GM19099 (cell line): ENCODE measurements around the gene MYH14.

Experiments used
- POLR2A ChIP-seq: IDR thresholded peaks from 3 replicates; pipeline ENCODE4 v1.6.1; 2011; ENCODE audit warnings: low read depth; ENCODE audit not compliant: insufficient read length; ENCODE audit errors: extremely low read depth

The MYH14 gene

DNA sequence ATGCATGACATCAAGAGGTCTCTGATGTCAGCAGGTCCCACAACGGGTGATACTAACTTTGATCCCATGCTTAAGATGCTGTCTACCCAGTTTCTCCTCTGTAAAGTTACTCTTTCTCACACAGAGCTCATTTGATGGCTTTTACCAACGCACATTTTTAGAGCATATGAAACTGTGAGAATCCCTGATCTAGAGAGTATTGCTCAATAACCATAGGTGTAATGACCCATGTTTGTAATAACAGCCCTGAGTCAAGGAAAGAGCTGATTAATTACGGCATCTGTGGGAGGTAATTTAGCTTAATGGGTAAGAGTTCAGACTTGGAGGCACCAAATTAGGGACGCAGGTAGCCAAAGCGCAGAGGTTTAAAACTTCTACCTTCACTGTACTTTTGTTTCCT lies 22.3 kb upstream of the MYH14 start:
- TF ChIP-seq POLR2A = no peak

DNA sequence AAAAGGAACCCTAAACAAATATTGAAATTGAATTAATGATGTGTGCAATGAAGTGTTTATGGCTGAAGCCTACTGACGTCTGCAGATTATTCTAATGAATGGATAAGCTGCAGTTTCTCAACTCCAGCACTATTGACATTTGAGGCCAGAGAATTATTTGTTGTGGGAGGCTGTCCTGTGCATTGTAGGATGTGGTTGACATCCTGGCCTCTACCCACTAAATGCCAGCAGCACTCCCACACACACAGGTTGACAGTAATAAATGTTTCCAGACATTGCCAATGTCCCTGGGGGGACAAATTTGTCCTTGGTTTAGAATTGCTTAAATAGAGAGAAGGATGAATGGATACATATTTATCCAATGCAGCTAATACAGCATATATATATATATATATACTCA lies 19.2 kb upstream of the MYH14 start:
- no peak for TF ChIP-seq POLR2A

- no peak for TF ChIP-seq POLR2A
These were observed 15.5 kb upstream of the MYH14 start for GRCh38 chr19:50187937-50188336.

DNA sequence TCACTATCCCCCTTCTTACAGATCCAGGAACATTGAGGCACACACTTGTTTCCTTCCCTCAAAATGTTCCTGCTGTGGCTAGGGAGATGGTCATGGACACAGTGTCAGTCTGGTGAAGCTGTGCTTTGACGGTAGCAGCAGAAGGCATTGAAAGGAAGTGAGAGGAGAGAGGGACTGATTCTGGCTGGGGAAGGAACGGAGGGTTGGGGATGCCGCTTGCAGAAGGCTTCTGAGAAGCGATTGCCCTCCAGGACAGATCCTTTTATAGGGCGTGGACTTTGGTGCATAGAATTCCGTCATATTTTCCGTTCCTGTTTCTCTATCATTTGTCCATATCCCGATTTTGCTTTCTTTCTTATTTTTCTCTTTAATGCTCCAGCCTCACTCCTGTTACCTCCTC lies 14.1 kb upstream of the MYH14 start:
- no peak for TF ChIP-seq POLR2A

DNA sequence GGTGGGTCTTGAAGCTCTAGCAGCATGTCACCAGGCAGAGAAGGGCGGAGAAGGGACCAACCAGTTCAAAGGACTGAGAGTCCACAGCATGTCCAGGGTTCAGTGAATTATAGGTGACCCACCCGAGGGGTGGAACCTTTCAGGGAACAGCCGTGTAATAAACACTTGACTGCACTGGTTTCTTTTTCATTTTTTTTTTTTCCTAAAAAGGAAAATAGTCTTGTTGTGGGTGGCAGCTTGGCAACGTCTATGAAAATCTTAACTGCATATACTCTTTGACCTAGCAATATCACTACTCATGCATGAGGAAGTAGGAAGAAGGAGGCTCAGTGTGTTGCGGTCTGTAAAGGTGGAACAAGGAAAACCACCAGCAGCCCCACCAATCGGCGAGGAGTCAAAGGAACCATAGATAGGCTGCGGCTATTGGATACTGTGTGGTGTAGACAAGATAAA lies 13.0 kb upstream of the MYH14 start:
- TF ChIP-seq POLR2A = no peak

DNA sequence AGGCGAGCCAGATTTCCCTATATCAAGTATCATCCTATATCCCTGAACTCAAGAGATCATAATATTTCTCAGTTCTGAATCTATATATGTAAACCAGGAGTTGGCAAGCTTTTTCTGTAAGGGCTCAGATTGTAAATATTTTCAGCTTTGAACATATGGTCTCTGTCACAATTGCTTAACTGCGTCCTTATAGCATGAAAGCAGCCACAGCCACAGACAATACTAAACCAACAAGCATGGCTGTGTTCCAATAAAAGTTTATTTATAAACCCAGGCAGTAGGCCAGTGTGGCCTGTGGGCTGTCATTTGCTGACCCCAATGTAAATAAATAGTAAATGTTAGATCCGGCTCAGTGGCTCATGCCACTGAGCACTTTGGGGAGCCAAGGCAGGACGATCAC lies 12.2 kb upstream of the MYH14 start:
- no peak for TF ChIP-seq POLR2A

- TF ChIP-seq POLR2A = no peak
These were observed 10.8 kb upstream of the MYH14 start for GRCh38 chr19:50192463-50193211.

GRCh38 chr19:50195224-50195623 lies 8.2 kb upstream of the MYH14 start:
- TF ChIP-seq POLR2A = no peak

DNA sequence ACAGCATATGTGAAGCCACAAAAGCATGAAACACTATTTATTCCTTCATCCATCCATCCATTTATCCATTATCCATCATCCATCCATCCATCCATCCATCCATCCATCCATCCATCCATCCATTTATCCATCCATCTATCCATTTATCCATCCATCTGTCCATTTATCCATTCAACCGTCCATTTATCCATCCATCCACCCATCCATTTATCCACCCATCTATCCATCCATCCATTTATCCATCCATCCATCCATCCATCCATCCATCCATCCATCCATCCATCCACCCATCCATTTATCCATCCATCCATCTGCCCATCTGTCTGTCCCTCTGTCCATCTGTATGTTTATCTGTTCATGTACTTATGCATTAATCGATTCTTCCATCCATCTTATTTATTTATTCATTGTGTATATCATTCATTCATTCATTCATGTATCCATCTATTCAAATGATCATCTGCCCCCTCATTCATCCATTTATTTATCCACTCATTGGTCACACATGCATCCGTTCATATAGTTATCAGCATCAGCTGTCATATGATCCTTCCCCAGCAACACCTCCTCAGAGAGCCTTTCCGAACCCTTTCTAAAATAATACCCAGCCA lies 7.0 kb upstream of the MYH14 start:
- no peak for TF ChIP-seq POLR2A

GRCh38 chr19:50197348-50197747 lies 6.1 kb upstream of the MYH14 start:
- no peak for TF ChIP-seq POLR2A

GRCh38 chr19:50198431-50199258 lies 4.8 kb upstream of the MYH14 start:
- TF ChIP-seq POLR2A = no peak

DNA sequence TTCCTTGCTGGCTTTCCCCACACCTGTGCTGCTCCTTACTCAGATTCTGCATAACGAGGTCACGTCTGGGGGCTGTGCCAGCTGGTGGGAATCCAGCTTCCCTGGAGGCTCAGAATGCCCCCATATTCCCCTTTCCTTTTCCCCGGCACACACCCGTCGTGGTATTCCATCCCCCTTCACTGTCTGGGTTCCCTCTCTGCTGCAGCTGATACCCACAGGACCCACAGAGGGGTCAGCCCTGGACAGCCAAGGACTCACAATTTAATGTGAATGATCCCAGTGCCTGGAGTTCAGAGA lies 4.2 kb upstream of the MYH14 start:
- no peak for TF ChIP-seq POLR2A

DNA sequence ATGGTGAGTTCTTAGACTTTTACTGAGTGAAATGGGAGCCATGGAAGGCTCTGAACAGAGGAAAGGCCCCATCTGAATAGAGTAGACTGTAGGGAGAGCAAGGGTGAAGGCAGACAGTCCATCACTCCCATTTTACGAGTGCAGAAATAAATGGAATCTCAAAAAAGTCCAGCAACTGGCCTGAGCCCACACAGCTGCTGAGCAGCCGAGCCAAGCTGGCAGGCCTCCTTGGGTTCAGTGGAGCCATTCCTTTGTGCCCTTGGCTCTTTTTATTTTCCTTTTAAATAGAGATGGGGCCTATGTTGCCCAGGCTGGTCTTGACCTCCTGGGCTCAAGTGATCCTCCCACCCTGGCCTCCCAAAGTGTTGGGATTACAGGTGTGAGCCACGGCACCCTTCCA lies 1.0 kb upstream of the MYH14 start:
- TF ChIP-seq POLR2A = no peak

DNA sequence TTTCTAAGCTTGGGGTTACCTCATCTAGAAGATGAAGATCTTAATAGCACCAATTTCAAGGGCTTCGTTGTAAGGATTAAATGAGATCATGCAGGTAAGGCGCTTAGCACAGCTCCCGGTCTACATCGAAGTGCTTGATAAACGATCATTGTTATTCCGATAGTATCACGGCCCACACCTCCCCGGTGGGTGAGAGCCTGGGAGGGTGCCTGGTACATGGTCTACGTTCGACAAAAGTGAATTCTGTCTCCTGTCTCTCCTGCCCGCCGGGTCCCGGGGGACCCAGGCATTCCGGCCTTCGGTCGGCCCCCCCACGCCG lies 501 bp upstream of the MYH14 start:
- TF ChIP-seq POLR2A = no peak

DNA sequence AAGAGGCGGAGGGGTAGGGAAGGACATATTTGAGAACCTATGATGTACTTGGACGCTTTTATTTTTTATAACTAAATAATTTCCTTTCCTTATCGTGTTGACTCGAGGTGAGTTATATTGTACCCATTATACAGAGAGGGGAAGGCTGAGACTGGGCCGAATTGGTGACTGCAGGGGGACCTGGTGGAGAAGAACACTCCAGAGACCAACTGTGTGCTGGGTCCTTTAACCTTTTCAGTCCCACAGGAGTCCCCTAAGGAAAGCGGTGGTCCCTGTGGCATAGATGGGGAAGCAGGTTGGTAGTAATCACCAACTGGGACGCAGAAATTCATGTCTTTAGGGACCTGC lies 633 bp downstream of the MYH14 start:
- no peak for TF ChIP-seq POLR2A

GRCh38 chr19:50204811-50205675 lies 1.6 kb downstream of the MYH14 start:
- TF ChIP-seq POLR2A = no peak

DNA sequence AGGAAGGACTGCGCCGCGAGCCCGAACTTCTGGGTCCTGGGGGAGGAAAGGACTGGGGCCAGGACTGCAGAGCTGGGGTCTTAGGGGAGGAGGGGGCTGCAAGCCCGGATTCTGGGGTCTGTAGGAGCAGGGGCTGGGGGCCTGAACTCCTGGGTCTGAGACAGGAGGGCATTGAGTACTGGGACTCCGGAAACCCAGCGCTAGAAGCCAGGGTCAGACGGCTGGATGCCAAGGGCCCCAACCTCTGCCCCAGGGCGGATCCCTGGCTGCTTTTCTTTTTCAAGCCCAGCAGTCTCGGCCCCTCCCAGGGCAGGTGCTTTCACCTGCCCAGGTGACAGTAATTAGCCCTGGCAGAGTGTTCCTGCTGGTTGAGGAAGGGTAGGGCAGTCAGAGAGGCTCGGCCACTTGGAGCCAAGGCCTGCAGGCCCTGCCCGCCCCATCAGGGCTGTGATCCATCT lies 2.3 kb downstream of the MYH14 start:
- TF ChIP-seq POLR2A = no peak
